Dedifferentiated amniotic fluid mesenchymal stem cell (primary cell): ENCODE data around the gene PRKCA.

Experiments
- DNase-seq: peaks from one replicate; pipeline ENCODE4 v3.0.0-alpha.2; 2016; ENCODE audit errors: extremely low spot score

Gene PRKCA

GRCh38 chr17:66518677-66519076 lies 216.3 kb downstream of the PRKCA start:
- no peak for DNase-seq

GRCh38 chr17:66519154-66519553 lies 216.7 kb downstream of the PRKCA start:
- DNase-seq = no peak

- no peak for DNase-seq
Measured at GRCh38 chr17:66520999-66521398, 218.6 kb downstream of the PRKCA start.

- no peak for DNase-seq
Measured at GRCh38 chr17:66522591-66523272, 220.3 kb downstream of the PRKCA start.

GRCh38 chr17:66523378-66524200 lies 221.2 kb downstream of the PRKCA start:
- DNase-seq = no peak

- DNase-seq = no peak
Measured at GRCh38 chr17:66524877-66525276, 222.5 kb downstream of the PRKCA start.

- DNase-seq = no peak
Measured at GRCh38 chr17:66525338-66525737, 222.9 kb downstream of the PRKCA start.

- DNase-seq = no peak
Measured at GRCh38 chr17:66526827-66527226, 224.4 kb downstream of the PRKCA start.

GRCh38 chr17:66527335-66527734 lies 224.9 kb downstream of the PRKCA start:
- DNase-seq = no peak

- no peak for DNase-seq
Measured at GRCh38 chr17:66531851-66532295, 229.5 kb downstream of the PRKCA start.

GRCh38 chr17:66533572-66533971 lies 231.2 kb downstream of the PRKCA start:
- no peak for DNase-seq

- DNase-seq = no peak
Measured at GRCh38 chr17:66533986-66534385, 231.6 kb downstream of the PRKCA start.

GRCh38 chr17:66535611-66536010 lies 233.2 kb downstream of the PRKCA start:
- no peak for DNase-seq

- DNase-seq = no peak
Measured at GRCh38 chr17:66537502-66537901, 235.1 kb downstream of the PRKCA start.

- DNase-seq = no peak
Measured at GRCh38 chr17:66538776-66539175, 236.4 kb downstream of the PRKCA start.

- DNase-seq = peak; percentile 70
Measured at GRCh38 chr17:66540131-66540781, 237.8 kb downstream of the PRKCA start.

GRCh38 chr17:66541461-66542128 lies 239.2 kb downstream of the PRKCA start:
- peak; percentile 58 for DNase-seq

- DNase-seq = peak; percentile 47
Measured at GRCh38 chr17:66542129-66542966, 239.9 kb downstream of the PRKCA start.

GRCh38 chr17:66542967-66543520 lies 240.6 kb downstream of the PRKCA start:
- DNase-seq = peak; percentile 62

- no peak for DNase-seq
Measured at GRCh38 chr17:66543526-66543925, 241.1 kb downstream of the PRKCA start.

GRCh38 chr17:66545918-66546317 lies 243.5 kb downstream of the PRKCA start:
- no peak for DNase-seq
